ENCODE data around the gene F2RL3. TPM values are rescaled to one million over a fixed set of nuclear protein-coding genes. Genes with fewer than 3 reads are reported as not detected.

The F2RL3 gene
- total RNA-seq, 1 donor = not detected

GRCh38 chr19:16892868-16893685 is 4.3 kb downstream of the F2RL3 start:
- no peak for TF ChIP-seq CTCF (IDR thresholded peaks at IDR 0.05; ENCODE audit: insufficient read depth, low read length)
- H3K4me3 ChIP-seq (ENCODE audit: low read depth, low read length) = no peak overlapping the region
- no peak for DNase-seq (ENCODE audit: low read depth)

GRCh38 chr19:16893686-16893989 is 4.8 kb downstream of the F2RL3 start:
- no peak for TF ChIP-seq CTCF (IDR thresholded peaks at IDR 0.05; ENCODE audit: insufficient read depth, low read length)
- no peak for DNase-seq (ENCODE audit: low read depth)
- H3K4me3 ChIP-seq (ENCODE audit: low read depth, low read length) = no peak overlapping the region

GRCh38 chr19:16894080-16894479 is 5.3 kb downstream of the F2RL3 start:
- TF ChIP-seq CTCF (IDR thresholded peaks at IDR 0.05; ENCODE audit: insufficient read depth, low read length) = no peak
- no peak overlapping the region for H3K4me3 ChIP-seq (ENCODE audit: low read depth, low read length)
- no peak for DNase-seq (ENCODE audit: low read depth)

- DNase-seq (ENCODE audit: low read depth) = peak; percentile 9
- H3K4me3 ChIP-seq (ENCODE audit: low read depth, low read length) = no peak overlapping the region
- no peak for TF ChIP-seq CTCF (IDR thresholded peaks at IDR 0.05; ENCODE audit: insufficient read depth, low read length)
Measured at GRCh38 chr19:16895467-16896145, 6.8 kb downstream of the F2RL3 start.

GRCh38 chr19:16896146-16897028 is 7.6 kb downstream of the F2RL3 start:
- peak overlapping the region; percentile 58 for H3K4me3 ChIP-seq (ENCODE audit: low read depth, low read length)
- TF ChIP-seq CTCF (IDR thresholded peaks at IDR 0.05; ENCODE audit: insufficient read depth, low read length) = no peak
- DNase-seq (ENCODE audit: low read depth) = no peak

GRCh38 chr19:16897029-16897855 is 8.4 kb downstream of the F2RL3 start:
- DNase-seq (ENCODE audit: low read depth) = peak; percentile 92
- no peak for TF ChIP-seq CTCF (IDR thresholded peaks at IDR 0.05; ENCODE audit: insufficient read depth, low read length)
- peak overlapping the region; percentile 65 for H3K4me3 ChIP-seq (ENCODE audit: low read depth, low read length)
